Measurements from ENCODE around the gene RIMBP3B.
"Not testable (repeated sequence)": the region's sequence is repeated elsewhere in the genome, so short reads cannot be mapped to it uniquely, and the experiment has no call there.

The RIMBP3B gene

DNA sequence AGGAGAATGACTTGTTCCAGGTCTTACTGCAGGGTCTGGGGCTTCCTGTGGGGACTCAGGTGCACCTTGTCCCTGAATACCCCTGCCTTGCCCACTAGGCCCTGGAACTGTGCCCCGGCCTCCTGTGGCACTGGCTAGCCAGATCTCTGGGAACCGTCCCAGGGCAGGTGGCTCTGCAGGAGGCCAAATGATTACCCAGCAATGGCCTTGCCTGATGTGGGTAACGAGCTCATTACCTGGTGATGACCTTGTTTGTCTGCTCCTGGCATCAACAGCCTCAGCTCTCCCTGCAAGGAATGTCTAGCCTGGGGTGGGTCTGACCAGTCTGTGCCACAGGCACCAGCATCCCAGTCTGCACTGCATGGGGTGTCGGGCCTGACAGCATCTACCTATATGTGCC, 18.2 kb upstream of the RIMBP3B start:
- not testable (repeated sequence) for H3K27me3 ChIP-seq (ENCODE audit: insufficient read depth, low read length, poor library complexity, severe bottlenecking); H3K4me3 ChIP-seq (ENCODE audit: low read length, poor library complexity, severe bottlenecking); H3K4me1 ChIP-seq (ENCODE audit: insufficient read depth, low read length, poor library complexity, severe bottlenecking); H3K9me3 ChIP-seq (ENCODE audit: insufficient read depth, low read depth, low read length); H3K9ac ChIP-seq (ENCODE audit: low read depth, low read length, poor library complexity, severe bottlenecking); H3F3A ChIP-seq (ENCODE audit: low read depth); H2AFZ ChIP-seq (ENCODE audit: low read length); H3K79me2 ChIP-seq (ENCODE audit: insufficient read depth, low read length); H3K4me2 ChIP-seq (ENCODE audit: low read depth, low read length, poor library complexity, severe bottlenecking); H3K36me3 ChIP-seq (ENCODE audit: insufficient read depth, low read length); H3K9me2 ChIP-seq (replicated peaks; ENCODE audit: low read depth, low read length); H4K20me1 ChIP-seq (ENCODE audit: insufficient read depth, low read length, poor library complexity, severe bottlenecking)

GRCh38 chr22:21368603-21369310, 14.8 kb upstream of the RIMBP3B start:
- H3K9ac ChIP-seq (ENCODE audit: low read depth, low read length, poor library complexity, severe bottlenecking); H3K36me3 ChIP-seq (ENCODE audit: insufficient read depth, low read length): not testable (repeated sequence)

DNA sequence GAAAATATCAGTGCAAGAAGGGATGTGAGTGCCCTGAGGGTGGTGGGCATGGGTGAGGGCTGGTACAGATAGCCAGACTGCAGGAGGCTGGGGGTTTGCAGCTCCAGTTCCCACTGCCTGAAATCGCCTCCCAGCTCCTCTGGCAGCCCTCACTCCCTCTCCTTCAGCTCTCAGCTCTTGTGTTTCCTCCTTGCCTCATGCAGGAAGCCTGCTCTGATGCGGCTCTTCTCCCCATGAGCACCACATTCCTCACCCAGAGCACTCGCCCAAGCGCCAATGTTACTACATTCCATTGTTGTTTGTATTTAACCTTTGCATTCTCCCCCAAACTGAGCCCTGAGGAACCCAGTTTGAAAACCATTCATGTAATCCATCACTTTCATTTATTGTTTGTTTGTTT, 7.7 kb upstream of the RIMBP3B start:
- not testable (repeated sequence) for H4K20me1 ChIP-seq (ENCODE audit: insufficient read depth, low read length, poor library complexity, severe bottlenecking); H3K36me3 ChIP-seq (ENCODE audit: insufficient read depth, low read length); H3K9ac ChIP-seq (ENCODE audit: low read depth, low read length, poor library complexity, severe bottlenecking); H2AFZ ChIP-seq (ENCODE audit: low read length); H3K4me2 ChIP-seq (ENCODE audit: low read depth, low read length, poor library complexity, severe bottlenecking); H3K4me3 ChIP-seq (ENCODE audit: low read length, poor library complexity, severe bottlenecking); H3K27me3 ChIP-seq (ENCODE audit: insufficient read depth, low read length, poor library complexity, severe bottlenecking); H3K79me2 ChIP-seq (ENCODE audit: insufficient read depth, low read length); H3K4me1 ChIP-seq (ENCODE audit: insufficient read depth, low read length, poor library complexity, severe bottlenecking); H3K9me3 ChIP-seq (ENCODE audit: insufficient read depth, low read depth, low read length); H3K9me2 ChIP-seq (replicated peaks; ENCODE audit: low read depth, low read length); H3F3A ChIP-seq (ENCODE audit: low read depth)

More at GRCh38 chr22:21368603-21369310, 14.8 kb upstream of the RIMBP3B start:
- not testable (repeated sequence) for H3K9me2 ChIP-seq (replicated peaks; ENCODE audit: low read depth, low read length); H3K79me2 ChIP-seq (ENCODE audit: insufficient read depth, low read length); H3F3A ChIP-seq (ENCODE audit: low read depth); H3K27me3 ChIP-seq (ENCODE audit: insufficient read depth, low read length, poor library complexity, severe bottlenecking); H3K9me3 ChIP-seq (ENCODE audit: insufficient read depth, low read depth, low read length); H3K4me1 ChIP-seq (ENCODE audit: insufficient read depth, low read length, poor library complexity, severe bottlenecking); H3K4me2 ChIP-seq (ENCODE audit: low read depth, low read length, poor library complexity, severe bottlenecking); H4K20me1 ChIP-seq (ENCODE audit: insufficient read depth, low read length, poor library complexity, severe bottlenecking); H2AFZ ChIP-seq (ENCODE audit: low read length); H3K4me3 ChIP-seq (ENCODE audit: low read length, poor library complexity, severe bottlenecking)

DNA sequence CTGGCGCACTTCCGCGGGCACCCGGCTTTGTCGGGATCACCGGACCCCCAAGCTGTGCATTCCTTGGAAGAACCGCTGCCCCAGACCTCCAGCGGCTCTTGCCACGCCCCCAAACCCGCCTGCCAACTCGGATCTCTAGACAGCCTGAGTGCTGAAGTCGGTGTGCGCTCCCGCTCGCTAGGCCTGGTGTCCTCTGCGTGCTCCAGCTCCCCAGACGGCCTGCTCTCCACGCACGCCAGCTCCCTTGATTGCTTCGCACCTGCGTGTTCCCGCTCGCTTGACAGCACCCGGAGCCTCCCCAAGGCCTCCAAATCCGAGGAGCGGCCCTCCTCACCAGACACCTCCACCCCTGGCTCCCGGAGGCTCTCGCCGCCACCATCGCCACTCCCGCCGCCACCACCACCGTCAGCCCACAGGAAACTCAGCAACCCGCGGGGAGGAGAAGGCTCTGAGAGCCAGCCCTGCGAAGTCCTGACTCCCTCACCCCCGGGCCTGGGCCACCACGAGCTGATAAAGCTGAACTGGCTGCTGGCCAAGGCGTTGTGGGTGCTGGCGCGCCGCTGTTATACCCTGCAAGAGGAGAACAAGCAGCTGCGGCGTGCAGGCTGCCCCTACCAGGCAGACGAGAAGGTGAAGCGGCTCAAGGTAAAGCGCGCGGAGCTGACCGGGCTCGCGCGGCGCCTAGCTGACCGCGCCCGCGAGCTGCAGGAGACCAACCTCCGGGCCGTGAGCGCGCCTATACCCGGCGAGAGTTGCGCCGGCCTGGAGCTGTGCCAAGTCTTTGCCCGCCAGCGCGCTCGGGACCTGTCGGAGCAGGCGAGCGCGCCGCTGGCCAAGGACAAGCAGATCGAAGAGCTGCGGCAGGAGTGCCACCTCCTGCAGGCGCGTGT, 1.2 kb downstream of the RIMBP3B start:
- not testable (repeated sequence) for H4K20me1 ChIP-seq (ENCODE audit: insufficient read depth, low read length, poor library complexity, severe bottlenecking); H3K9me3 ChIP-seq (ENCODE audit: insufficient read depth, low read depth, low read length); H2AFZ ChIP-seq (ENCODE audit: low read length); H3K9me2 ChIP-seq (replicated peaks; ENCODE audit: low read depth, low read length); H3K4me2 ChIP-seq (ENCODE audit: low read depth, low read length, poor library complexity, severe bottlenecking); H3K9ac ChIP-seq (ENCODE audit: low read depth, low read length, poor library complexity, severe bottlenecking); H3K4me3 ChIP-seq (ENCODE audit: low read length, poor library complexity, severe bottlenecking); H3K4me1 ChIP-seq (ENCODE audit: insufficient read depth, low read length, poor library complexity, severe bottlenecking); H3K79me2 ChIP-seq (ENCODE audit: insufficient read depth, low read length); H3F3A ChIP-seq (ENCODE audit: low read depth); H3K36me3 ChIP-seq (ENCODE audit: insufficient read depth, low read length); H3K27me3 ChIP-seq (ENCODE audit: insufficient read depth, low read length, poor library complexity, severe bottlenecking)

- H3K36me3 ChIP-seq (ENCODE audit: insufficient read depth, low read length); H3K4me1 ChIP-seq (ENCODE audit: insufficient read depth, low read length, poor library complexity, severe bottlenecking); H3K79me2 ChIP-seq (ENCODE audit: insufficient read depth, low read length); H3F3A ChIP-seq (ENCODE audit: low read depth); H4K20me1 ChIP-seq (ENCODE audit: insufficient read depth, low read length, poor library complexity, severe bottlenecking); H3K27me3 ChIP-seq (ENCODE audit: insufficient read depth, low read length, poor library complexity, severe bottlenecking); H3K9me2 ChIP-seq (replicated peaks; ENCODE audit: low read depth, low read length); H2AFZ ChIP-seq (ENCODE audit: low read length); H3K9ac ChIP-seq (ENCODE audit: low read depth, low read length, poor library complexity, severe bottlenecking); H3K4me3 ChIP-seq (ENCODE audit: low read length, poor library complexity, severe bottlenecking); H3K9me3 ChIP-seq (ENCODE audit: insufficient read depth, low read depth, low read length); H3K4me2 ChIP-seq (ENCODE audit: low read depth, low read length, poor library complexity, severe bottlenecking): not testable (repeated sequence)
These were observed 5.9 kb downstream of the RIMBP3B start for GRCh38 chr22:21389480-21389879.

GRCh38 chr22:21390013-21390412, 6.5 kb downstream of the RIMBP3B start:
- H3K79me2 ChIP-seq (ENCODE audit: insufficient read depth, low read length); H2AFZ ChIP-seq (ENCODE audit: low read length); H3K9ac ChIP-seq (ENCODE audit: low read depth, low read length, poor library complexity, severe bottlenecking); H3K27me3 ChIP-seq (ENCODE audit: insufficient read depth, low read length, poor library complexity, severe bottlenecking); H3K4me2 ChIP-seq (ENCODE audit: low read depth, low read length, poor library complexity, severe bottlenecking); H3K36me3 ChIP-seq (ENCODE audit: insufficient read depth, low read length); H3K4me1 ChIP-seq (ENCODE audit: insufficient read depth, low read length, poor library complexity, severe bottlenecking); H3K9me2 ChIP-seq (replicated peaks; ENCODE audit: low read depth, low read length); H3K9me3 ChIP-seq (ENCODE audit: insufficient read depth, low read depth, low read length); H4K20me1 ChIP-seq (ENCODE audit: insufficient read depth, low read length, poor library complexity, severe bottlenecking); H3F3A ChIP-seq (ENCODE audit: low read depth); H3K4me3 ChIP-seq (ENCODE audit: low read length, poor library complexity, severe bottlenecking): not testable (repeated sequence)

GRCh38 chr22:21394613-21395012, 11.1 kb downstream of the RIMBP3B start:
- not testable (repeated sequence) for H3K9ac ChIP-seq (ENCODE audit: low read depth, low read length, poor library complexity, severe bottlenecking); H3K36me3 ChIP-seq (ENCODE audit: insufficient read depth, low read length); H3K4me2 ChIP-seq (ENCODE audit: low read depth, low read length, poor library complexity, severe bottlenecking); H3K27me3 ChIP-seq (ENCODE audit: insufficient read depth, low read length, poor library complexity, severe bottlenecking); H3K4me3 ChIP-seq (ENCODE audit: low read length, poor library complexity, severe bottlenecking); H3K4me1 ChIP-seq (ENCODE audit: insufficient read depth, low read length, poor library complexity, severe bottlenecking); H3K9me3 ChIP-seq (ENCODE audit: insufficient read depth, low read depth, low read length); H4K20me1 ChIP-seq (ENCODE audit: insufficient read depth, low read length, poor library complexity, severe bottlenecking); H3K79me2 ChIP-seq (ENCODE audit: insufficient read depth, low read length); H2AFZ ChIP-seq (ENCODE audit: low read length); H3K9me2 ChIP-seq (replicated peaks; ENCODE audit: low read depth, low read length); H3F3A ChIP-seq (ENCODE audit: low read depth)
